Upper lobe of right lung (tissue), 1 donor: ENCODE results near the gene PRL. TPM values are rescaled to one million over a fixed set of nuclear protein-coding genes. Genes with fewer than 3 reads are reported as not detected.

Source experiments
- ATAC-seq: fragments of 200-7000 bp; cut with Tn5 transposase; one replicate; pipeline ENCODE4 v1.9.1; 2020; ENCODE audit warnings: mild to moderate bottlenecking, moderate library complexity
- DNase-seq: peaks from one replicate; pipeline ENCODE4 v3.0.0-alpha.2; 2020
- H3K27ac ChIP-seq: fragments of 200-600 bp; one replicate; pipeline ENCODE4 v1.8.0; 2022
- H3K27me3 ChIP-seq: fragments of 200-600 bp; one replicate; pipeline ENCODE4 v1.8.0; 2022; ENCODE audit warnings: mild to moderate bottlenecking
- H3K36me3 ChIP-seq: fragments of 200-600 bp; one replicate; pipeline ENCODE4 v1.8.0; 2022
- H3K4me1 ChIP-seq: fragments of 200-600 bp; one replicate; pipeline ENCODE4 v1.8.0; 2022
- H3K4me3 ChIP-seq: fragments of 200-600 bp; one replicate; pipeline ENCODE4 v1.8.0; 2022; ENCODE audit warnings: mild to moderate bottlenecking
- H3K9me3 ChIP-seq: fragments of 200-600 bp; one replicate; pipeline ENCODE4 v1.8.0; 2022
- intact Hi-C: fragments of 100-400 bp; cut with DNase I; formaldehyde crosslinking; loops from one replicate; pipeline ENCODE4 v1.11.0; 2022
- total RNA-seq: library from RNA; stranded (reverse); fragmentation: NEBNext Ultra II Directional; extraction: Animal tissue kit (Norgen Biotek cat#: 25700); gene quantifications from one replicate; pipeline ENCODE4 v1.2.1, GENCODE V29; 2021
- TF ChIP-seq, protein P1 (sequence below): fragments of 200-600 bp; IDR thresholded peaks from one replicate; pipeline ENCODE4 v1.8.0; 2022; ENCODE audit warnings: antibody characterized with exemption
- donor health status: DM: no; HTN: yes; CAD: no; lungs with severe emphysema.

PRL gene
- total RNA-seq, 1 donor from 2014 or later = not detected

- no peaks in the 10 kb centered on the region for H3K36me3 ChIP-seq
- DNase-seq = no peak
- TF ChIP-seq, protein P1, sequence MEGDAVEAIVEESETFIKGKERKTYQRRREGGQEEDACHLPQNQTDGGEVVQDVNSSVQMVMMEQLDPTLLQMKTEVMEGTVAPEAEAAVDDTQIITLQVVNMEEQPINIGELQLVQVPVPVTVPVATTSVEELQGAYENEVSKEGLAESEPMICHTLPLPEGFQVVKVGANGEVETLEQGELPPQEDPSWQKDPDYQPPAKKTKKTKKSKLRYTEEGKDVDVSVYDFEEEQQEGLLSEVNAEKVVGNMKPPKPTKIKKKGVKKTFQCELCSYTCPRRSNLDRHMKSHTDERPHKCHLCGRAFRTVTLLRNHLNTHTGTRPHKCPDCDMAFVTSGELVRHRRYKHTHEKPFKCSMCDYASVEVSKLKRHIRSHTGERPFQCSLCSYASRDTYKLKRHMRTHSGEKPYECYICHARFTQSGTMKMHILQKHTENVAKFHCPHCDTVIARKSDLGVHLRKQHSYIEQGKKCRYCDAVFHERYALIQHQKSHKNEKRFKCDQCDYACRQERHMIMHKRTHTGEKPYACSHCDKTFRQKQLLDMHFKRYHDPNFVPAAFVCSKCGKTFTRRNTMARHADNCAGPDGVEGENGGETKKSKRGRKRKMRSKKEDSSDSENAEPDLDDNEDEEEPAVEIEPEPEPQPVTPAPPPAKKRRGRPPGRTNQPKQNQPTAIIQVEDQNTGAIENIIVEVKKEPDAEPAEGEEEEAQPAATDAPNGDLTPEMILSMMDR = no peak
- intact Hi-C loops = no loop called here
- no peaks in the 10 kb centered on the region for H3K4me1 ChIP-seq
- ATAC-seq = no peak
- H3K27ac ChIP-seq = no peak overlapping the region
- no peak overlapping the region for H3K4me3 ChIP-seq
- no peaks in the 10 kb centered on the region for H3K9me3 ChIP-seq
- H3K27me3 ChIP-seq = no peaks in the 10 kb centered on the region
These were observed 34.1 kb upstream of the PRL start for GRCh38 chr6:22330941-22331340.

DNA sequence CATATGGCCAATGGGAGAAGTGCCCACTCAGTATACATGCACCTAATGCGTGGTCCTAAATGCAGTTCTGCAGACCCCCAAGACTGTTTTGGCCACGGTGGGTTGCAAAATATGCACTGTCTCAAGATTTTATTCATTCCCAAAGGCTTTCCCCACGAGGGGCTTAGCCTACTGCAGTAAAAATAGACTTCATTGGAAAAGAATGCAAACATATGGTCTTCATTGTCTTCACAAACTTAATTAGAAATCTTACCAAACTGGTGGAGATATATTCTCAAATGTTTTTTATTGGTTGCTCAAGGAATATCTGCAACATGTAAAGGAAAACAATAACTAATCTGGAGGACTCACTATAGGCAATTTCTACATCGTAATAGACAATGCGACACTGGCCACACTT, 31.6 kb upstream of the PRL start:
- no peak overlapping the region for H3K4me3 ChIP-seq
- H3K27me3 ChIP-seq = no peaks in the 10 kb centered on the region
- H3K27ac ChIP-seq = no peak overlapping the region
- no peaks in the 10 kb centered on the region for H3K9me3 ChIP-seq
- no peaks in the 10 kb centered on the region for H3K36me3 ChIP-seq
- TF ChIP-seq, protein P1 = no peak
- DNase-seq (no peak), ATAC-seq (no peak)
- no peaks in the 10 kb centered on the region for H3K4me1 ChIP-seq
- intact Hi-C loops = no loop called here

DNA sequence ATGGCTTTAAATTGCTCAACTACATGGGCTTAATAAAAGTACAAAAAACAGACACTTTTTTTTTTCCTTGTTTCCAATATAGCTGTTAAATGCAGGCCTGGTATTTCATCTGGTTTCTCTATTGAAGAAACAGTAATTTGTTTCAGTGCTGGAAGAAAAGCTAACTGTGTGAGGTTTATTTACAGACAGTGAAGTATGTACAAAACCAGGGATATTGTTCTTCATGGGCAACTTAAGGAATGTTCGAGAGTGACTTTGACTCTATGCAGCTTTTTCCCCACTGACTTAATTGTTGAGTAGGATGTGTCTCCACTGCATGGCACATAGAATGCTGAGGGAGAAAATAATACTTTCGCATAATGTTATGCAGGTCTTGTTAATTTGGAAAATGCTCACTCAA, 31.0 kb upstream of the PRL start:
- Histone ChIP-seq H3K4me3 (no peak overlapping the region), H3K4me1 (no peaks in the 10 kb centered on the region), H3K9me3 (no peaks in the 10 kb centered on the region), H3K27ac (no peak overlapping the region), H3K36me3 (no peaks in the 10 kb centered on the region), H3K27me3 (no peaks in the 10 kb centered on the region)
- TF ChIP-seq, protein P1 = no peak
- intact Hi-C loops = no loop called here
- ATAC-seq (no peak), DNase-seq (no peak)

GRCh38 chr6:22326500-22326899, 29.7 kb upstream of the PRL start:
- H3K9me3 ChIP-seq = no peaks in the 10 kb centered on the region
- no peaks in the 10 kb centered on the region for H3K4me1 ChIP-seq
- no peak overlapping the region for H3K27ac ChIP-seq
- DNase-seq (no peak), ATAC-seq (no peak)
- no peaks in the 10 kb centered on the region for H3K27me3 ChIP-seq
- intact Hi-C loops = no loop called here
- TF ChIP-seq, protein P1 = no peak
- no peak overlapping the region for H3K4me3 ChIP-seq
- no peaks in the 10 kb centered on the region for H3K36me3 ChIP-seq

- Histone ChIP-seq H3K36me3 (no peaks in the 10 kb centered on the region), H3K27me3 (no peaks in the 10 kb centered on the region), H3K27ac (no peak overlapping the region), H3K9me3 (no peaks in the 10 kb centered on the region), H3K4me3 (no peak overlapping the region), H3K4me1 (no peaks in the 10 kb centered on the region)
- ATAC-seq (no peak), DNase-seq (no peak)
- intact Hi-C loops = no loop called here
- TF ChIP-seq, protein P1 = no peak
These were observed 28.6 kb upstream of the PRL start for GRCh38 chr6:22325481-22325880.

DNA sequence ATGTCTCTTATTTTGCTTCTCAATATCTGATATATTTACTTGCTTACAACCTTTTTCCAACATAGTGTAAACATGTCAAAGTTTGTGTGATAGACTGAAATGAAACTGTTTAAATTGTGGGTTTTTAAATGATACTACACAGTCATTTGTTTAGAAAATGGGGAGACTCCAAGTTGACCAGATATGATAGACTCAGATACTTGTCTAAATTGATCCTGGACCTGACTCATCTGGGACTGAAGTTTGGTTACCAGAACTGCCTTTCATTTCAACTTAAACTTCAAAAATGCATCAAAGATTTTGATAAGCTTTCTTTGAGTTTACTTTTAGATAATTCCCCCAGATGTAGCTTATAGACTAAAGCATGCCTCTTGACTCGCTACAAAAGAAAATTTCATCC, 27.0 kb upstream of the PRL start:
- Histone ChIP-seq H3K4me1 (no peaks in the 10 kb centered on the region), H3K4me3 (no peak overlapping the region), H3K27ac (no peak overlapping the region), H3K36me3 (no peaks in the 10 kb centered on the region), H3K27me3 (no peaks in the 10 kb centered on the region), H3K9me3 (no peaks in the 10 kb centered on the region)
- intact Hi-C loops = no loop called here
- DNase-seq (no peak), ATAC-seq (no peak)
- TF ChIP-seq, protein P1 = no peak
